Stimulated activated CD8-positive, alpha-beta memory T cell treated with anti-CD3 and anti-CD28 coated beads, Interleukin-7, amount 100 ng/mL, for 48 hours (primary cell): ENCODE data around the gene C14orf132.

Experiments
- DNase-seq, 2 donors: peaks; one replicate each; pipeline ENCODE4 v3.0.0-alpha.2; 2020; ENCODE audit warnings: low read depth in 1 of 2; ENCODE audit errors: extremely low read depth in 1 of 2

C14orf132 gene

DNA sequence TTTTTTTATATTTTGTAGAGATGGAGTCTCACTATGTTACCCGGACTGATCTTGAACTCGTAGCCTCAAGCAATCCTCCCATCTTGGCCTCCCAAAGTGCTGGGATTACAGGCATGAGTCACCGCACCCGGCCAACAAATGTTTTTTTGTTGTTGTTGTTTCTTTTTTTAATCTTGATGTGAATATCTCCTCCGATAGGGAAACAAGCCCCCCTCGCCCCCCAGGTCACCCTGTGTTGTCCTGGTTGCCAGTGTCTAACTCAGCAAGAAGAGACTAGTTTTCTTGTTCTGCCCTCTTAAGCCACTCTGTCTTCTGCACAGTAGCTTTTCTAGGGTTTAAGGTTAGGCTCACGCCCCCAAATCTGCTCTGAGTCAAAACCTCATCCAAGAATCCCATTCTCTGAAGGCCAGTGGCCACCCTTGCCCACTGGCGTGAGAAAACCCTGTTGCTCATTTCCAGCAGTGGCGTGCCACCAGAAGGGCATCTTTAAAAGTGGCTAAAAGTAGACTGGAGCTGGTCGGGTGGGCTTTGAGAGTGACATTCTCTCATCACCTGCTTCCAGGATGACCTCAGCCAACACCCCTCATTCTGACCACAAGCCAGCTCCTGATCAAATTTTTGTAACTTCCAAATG is 42.7 kb downstream of the C14orf132 start:
- no peak for DNase-seq

DNA sequence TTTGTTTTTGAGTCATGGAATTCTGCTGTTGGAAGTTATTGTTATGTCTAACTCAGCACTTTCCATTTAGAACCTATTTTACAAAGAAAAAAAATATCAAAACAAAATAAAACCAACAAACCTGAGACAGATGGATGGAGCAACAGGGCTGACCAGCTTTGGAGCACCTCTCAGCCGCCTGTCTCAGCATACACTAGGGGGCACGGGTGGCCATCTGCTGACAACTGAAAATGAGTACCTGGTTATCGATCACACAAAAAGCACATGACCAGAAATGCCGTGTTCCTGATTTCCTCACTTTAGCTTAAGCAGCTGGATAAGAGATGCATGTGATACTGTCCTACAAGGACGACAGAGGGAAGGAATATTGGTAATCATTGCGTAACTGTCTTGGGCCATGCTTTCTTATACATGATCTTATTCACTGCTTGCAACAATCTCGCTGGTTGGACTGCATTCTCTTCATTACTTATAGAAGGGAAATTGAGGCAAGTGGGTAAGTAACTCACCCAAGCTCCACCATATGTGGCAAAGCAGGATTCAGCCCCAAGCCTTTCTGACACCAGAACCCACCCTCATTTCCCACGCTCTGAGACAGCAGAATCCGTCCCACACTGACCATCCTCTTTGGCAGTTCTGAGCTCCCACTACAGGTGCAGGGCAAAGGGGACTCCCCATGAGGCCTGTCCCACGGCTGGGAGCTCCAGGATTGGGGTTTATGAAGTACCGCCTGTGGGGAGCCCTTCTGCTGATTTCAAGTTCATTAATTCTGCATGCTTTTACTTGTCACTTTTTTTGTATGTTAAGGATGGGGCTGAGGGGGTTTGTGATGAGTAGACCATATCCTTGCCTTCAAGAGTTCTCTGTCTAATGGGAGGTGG is 43.5 kb downstream of the C14orf132 start:
- no peak for DNase-seq

DNA sequence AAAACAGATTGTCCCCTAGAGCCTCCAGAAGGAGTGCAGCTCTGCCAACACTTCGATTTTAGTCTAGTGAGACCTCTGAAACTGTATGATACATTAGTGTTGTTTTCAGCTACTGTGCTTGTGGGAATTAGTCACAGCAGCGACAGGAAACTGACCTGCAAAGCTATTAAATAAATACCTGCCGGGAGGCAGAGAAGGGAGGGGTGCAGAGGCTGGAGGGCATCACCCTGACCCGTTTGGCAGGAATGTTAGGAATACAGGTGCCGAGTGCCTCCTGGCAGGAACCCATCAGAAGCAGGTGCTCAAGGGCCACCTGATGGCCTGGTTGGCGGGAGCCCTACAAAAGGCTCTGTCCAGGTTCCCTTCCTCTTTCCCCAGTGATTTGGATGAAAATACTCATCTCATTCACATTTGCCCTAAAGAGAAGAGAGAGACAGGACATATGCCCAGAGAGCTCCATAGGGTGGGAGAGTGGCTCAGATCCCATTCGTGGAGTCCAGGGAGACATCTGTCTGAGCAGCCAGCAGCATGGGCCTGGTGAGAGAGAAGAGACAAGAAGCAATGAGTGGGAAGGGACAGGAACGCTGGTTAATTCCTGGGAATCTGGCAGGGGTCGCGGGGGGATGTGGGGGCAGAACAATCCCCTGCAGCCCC is 44.6 kb downstream of the C14orf132 start:
- no peak for DNase-seq

DNA sequence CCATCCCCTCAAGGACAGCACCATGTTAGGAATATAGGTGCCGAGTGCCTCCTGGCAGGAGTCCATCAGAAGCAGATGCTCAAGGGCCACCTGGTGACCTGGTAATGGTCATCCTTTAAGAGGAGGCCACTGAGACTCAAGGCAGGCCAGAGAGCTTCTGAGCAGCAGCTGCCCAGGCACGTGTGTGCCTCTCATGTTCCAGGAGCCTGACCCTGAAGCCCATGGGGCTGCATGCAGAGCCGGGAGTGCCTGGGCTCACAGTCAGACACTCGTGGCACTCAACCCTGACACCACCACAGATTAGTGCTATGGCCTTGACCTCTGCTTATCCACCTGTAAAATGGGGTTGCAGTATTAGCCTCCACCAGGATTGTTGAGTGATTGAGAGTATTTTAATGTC is 45.6 kb downstream of the C14orf132 start:
- DNase-seq = no peak

DNA sequence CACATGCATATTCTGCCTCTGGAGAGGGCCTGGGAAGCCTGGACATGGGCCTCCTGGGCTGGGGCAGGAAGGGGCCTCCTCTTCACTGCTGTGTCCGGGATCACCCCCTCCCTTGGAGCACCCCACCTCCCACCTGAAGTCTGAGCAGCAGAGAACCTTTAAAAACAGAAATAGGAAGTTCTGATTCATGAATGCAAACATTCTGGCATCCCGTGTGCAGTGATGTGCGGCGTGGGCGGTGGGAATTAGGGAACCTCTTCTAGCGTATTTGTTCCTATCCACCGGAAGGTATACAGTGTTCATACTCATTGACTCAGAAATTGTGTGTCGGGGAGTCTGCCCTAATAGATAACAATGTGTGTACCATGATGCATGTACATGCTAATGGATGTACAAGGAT is 46.2 kb downstream of the C14orf132 start:
- DNase-seq = no peak

DNA sequence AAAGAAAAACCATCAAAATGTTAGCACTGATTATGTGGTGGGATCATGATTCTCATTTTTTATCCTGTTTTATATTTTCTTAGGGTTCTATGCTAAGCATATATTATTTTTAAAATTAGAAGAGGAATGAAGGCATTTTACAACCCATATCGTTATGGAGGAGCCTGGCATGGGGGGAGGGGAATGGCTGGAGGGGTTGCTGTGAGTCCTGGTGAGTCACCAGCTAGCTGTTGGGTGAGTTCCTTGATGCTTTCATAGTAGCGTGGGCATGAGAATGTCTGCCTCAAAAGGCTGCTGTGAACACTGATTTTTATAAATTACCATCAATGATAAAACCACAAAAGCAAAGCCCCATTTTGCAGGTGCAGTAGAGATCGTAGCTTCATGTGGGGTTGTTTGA is 46.9 kb downstream of the C14orf132 start:
- no peak for DNase-seq

DNA sequence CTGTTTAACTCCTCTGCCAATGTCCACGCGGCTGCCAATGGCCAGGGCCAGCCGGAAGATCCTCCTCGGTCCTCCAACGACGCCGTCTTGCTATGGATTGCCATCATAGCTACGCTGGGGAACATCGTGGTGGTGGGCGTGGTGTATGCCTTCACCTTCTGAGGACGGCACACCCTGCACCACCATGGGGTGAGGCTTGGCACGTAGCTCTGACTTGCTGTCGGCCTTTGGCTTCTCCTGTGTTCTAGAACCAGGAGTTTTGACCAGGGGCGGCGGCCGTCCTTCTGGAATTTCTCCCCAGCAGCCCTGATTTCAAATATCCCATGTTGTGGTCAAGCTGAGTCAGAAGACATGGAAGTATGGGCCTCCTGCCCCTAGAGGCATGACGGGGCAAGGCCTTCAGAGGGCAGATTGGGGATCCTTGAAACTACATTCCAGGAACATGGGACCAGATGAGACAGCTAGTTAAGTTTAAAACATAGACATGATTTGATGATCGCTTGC is 47.5 kb downstream of the C14orf132 start:
- no peak for DNase-seq

DNA sequence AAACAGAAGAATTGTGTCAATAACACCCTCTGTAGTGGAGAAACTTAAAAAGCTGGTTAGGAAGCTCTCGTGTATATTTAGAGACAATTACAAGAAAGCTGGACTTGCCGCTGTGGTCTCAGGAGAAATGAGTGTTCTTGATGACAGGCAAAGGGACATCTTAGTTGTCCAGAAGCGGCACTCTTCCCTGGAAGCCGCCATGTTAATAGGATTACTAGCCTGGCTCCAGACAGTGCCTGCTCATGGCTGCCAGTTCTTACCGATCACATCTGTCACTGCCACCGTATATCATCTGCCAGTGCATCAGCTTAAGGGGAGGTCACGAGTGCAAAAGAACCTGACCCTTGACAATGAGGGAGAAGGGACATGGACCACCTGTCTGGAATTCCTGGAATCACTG is 48.9 kb downstream of the C14orf132 start:
- DNase-seq = no peak

DNA sequence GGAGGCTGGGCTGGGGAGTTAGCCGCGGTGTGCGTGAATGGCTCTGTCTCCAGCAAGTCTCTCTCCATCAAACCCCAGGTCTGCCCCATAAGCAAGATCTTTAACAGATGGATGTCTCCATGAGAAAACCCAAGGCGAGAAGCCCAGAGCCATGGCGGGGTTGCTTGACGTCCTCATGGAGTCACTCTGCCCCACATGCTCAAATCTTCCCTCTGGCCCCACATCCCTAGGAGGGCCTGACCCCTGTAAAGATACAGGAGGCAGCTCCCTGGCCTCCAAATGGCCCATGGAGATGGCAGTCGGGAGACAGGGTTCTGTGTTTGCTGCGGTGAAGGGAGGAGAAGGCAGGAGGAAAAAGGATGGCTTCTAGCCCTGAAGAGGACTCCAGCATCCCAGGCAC is 49.3 kb downstream of the C14orf132 start:
- DNase-seq = no peak

DNA sequence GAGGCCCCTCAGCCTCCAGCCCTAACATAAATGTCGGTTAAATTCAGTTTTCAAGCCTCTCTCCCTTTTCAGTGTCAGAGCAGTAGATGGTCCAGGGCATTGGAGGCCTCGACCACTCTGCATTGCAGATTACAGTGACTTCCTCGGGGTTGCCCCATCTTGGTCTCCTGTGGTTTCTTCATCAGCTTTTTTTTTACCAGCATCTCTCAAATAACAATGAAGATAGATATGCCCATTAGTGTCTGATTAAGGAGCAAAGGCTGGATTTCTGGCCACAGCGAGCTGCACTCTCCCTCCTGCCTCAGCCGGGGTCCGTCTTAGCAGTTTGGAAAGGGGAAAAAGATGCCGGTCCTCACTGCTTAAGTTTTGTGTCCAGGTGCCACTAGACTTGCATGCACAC is 49.7 kb downstream of the C14orf132 start:
- DNase-seq = no peak

DNA sequence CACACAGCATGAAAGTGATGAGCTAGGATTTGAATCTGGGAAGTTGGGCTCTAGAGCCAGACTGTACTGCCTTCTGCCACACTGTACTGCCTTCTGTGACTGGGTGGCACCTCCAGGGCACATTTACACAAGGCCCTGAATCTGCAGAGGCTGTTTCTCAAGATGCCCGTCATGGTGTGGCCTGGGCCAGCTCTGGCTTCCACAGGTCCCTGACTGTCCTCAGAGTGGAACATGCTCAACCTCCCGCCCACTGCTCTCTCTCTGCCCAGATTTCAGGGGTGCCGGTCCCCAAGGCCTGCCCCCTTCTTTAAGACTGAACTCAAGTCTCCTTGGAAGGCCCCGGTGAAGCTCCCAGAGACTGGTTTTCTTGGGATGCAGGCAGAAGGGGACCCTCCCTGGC is 50.2 kb downstream of the C14orf132 start:
- no peak for DNase-seq

DNA sequence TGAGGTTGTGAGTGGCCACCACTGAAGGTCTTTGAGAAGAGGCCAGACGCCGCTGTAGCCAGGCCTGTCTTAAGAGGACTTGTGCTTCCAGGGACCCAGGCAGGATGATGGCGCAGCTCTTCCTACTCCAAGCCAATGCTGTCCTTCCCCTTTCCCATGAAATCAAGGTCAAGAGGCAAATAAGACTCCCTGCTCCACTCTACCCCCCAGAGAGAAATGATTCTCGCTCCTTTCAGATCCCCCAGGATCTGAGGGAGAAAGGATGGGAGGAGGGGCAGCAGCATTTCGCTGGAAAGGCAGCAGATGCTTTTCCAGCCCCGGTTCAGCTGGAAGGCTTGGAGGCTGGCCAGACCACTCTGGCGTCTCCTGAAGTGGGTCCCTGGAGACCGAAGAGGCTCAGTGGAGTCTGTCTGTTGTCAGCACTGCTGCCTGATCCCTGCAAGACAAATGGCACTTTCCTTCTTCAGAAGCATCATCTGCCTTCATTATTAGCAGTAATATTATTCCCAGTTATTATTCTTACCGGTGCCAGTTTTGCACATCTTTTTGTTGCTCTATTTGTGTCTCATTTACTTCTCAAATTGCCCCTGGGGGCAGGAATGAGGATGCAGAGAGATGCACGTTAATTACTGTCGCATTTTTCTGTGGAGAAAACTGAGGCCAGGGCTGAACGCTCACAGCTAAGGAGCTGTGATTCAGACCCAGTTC is 51.4 kb downstream of the C14orf132 start:
- no peak for DNase-seq

DNA sequence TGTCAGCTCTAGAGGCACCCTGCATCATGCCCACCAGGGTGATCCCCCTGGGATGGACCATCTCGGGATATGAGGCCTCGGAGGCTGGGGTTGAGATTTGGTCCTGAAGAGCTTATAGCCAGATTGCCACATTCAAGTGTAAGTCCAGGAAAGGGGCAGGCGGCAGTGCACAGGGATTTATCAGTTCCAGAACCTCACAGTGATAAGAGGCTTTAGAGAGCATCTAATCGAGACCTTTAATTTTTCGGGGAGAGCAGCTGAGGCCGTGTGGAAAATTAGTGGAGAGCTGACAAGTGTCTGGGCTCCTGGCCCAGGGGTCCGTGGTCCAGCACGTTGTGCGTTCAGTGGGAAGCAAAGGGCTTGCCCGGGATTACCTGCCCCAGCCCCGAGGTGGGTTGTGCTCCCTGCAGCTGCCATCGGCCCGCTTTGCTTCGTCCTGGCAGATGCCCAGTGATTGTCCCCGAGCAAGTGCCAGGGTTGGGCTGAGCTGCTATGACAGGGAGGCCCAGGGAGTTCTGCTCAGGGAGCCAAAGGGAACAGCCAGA is 52.1 kb downstream of the C14orf132 start:
- no peak for DNase-seq

DNA sequence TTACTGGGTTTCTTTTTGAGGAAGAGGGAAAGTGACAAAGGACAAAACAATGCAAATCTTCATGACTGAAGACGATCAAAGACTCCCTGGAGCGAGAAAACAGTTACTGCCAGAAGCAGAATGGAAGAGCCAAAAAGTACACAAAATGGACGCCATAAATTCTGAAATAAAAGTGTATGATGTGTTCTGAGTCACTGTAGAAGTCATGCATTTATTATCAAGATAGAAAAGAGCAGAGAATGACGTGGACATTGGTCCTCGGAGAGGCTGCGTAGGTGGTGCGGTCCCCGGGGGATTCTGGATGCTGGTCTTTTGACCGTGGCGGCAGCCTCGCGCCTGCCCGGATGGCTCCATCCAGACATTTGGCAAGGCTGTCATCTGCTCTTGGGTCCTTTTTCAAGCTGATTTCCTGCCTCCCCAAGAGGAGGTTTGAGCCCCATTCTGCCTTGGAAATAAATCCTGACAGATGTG is 52.8 kb downstream of the C14orf132 start:
- no peak for DNase-seq

DNA sequence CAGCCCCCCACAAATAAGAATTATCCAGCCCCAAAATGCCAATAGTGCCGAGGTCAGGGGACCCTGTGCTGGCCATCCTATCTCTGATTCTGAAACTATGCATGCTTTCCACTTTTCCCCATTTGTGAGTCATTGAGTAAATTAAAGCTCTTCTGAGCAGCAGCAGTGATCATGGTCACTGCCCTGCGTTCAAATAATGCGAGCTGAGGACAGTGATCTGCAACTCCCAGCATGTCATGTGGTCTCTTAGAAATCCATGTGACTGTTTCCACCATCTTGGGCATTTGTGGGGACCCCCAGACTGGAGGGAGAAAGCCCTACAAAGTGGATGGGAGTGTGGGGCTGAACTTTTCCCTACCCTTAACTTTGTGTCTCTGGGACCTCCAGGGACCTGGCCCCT is 53.8 kb downstream of the C14orf132 start:
- no peak for DNase-seq

DNA sequence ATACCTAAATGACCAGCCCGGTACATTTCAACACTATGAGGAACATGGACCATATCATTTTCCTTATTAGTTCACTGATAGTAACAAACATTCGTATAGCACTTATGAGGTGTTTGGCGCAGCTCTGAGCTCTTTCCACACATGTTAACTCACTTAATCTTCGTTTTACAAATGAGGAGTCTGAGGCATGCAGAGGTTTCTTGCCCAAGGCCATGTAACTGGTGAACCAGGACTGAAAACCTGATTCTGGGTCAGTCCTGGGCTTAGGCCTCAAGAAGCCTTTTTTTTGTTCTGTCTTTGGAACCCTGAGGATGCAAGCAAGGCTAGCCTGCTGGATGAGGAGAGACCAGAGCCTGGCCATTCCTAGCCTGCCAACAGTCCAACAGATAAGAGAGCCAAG is 55.0 kb downstream of the C14orf132 start:
- DNase-seq = no peak

DNA sequence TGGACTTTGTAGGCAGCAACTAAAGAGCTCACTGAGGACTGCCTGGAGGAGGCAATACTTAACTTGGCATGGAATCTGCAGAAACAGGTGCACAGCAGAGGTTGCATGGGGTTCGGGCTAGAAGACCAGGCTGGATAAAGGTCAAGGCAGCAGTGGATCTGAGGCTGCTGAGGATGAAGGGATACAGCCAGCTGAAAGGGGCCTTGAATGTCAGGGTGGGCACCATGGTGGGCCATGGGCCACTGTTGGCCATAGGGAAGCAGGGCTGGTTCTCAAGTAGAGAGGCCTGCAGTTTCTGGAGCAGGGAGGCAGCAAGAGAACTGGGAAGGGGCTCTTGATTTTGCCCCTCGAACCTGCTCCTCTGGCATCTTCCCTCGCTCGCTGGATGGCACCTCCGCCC is 55.5 kb downstream of the C14orf132 start:
- no peak for DNase-seq

DNA sequence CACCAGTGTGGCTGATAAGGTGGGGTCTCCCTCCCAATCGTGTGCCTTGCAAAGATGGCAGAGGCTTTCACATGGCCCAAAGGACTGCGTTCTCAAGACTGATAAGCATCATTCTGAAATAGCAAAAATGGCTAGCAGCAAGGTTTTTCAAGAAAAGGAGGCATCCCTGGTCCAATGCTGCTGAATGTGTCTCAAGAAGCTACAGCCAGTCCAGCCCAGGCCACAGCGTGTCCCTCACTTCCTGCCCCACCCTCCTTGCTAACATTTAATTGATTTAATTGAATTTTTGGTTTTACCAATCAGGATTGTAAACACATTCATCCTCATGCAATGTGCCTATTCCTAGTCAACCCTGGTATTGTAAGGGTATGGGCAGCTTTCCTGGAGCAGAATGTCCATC is 55.9 kb downstream of the C14orf132 start:
- no peak for DNase-seq

DNA sequence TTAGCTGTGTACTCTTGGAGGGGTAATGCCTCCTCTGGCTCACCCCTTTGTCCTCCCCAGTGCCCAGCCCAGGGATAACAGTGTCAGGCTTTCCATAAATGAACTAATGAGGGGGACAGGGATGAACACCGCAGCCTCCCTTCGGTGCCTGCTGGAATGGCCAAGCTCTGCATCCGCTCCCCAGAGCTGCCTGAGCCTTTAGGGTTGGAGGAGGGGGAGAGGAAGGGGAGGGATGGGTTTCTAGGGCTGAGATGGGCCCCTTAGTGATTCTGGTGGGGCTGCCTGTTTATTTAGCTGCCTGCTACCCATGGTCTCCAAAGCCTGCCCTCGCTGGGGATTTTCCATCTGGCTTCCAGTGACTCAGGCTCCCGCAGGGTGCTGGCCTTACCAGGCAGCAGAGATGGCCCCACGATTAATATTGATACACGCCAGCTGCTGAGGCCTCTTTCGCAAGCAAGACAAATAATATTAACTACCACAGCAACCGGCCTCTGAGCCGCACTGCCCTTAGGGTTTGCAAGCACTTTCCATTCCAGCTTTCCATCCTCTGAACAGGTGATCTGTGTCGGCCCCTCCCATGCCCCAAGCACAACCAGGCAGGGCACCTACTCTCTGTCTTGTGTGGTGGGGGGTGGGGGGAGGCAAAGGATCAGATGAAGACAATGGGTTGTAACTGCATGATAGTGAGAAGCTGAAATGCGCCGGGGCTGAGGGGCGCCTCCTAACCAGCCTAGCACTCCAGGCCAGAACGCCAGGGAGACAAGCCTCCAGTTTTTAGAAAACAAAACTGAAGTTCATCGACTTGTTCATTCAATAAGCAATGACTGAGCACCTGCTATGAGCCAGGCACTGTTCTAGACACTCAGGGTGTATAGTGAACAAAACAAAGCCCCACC is 56.7 kb downstream of the C14orf132 start:
- no peak for DNase-seq
